NK-92 (cell line): ENCODE data around the gene OCSTAMP.

Source experiments
- DNase-seq: peaks from one replicate; lab custom pipeline; 2025; ENCODE audit not compliant: unreplicated experiment; lab: John Stamatoyannopoulos, UW

The OCSTAMP gene

GRCh38 chr20:46573788-46574584 lies 23.5 kb upstream of the OCSTAMP start:
- DNase-seq, result no peak

GRCh38 chr20:46573234-46573633 lies 22.8 kb upstream of the OCSTAMP start:
- no peak for DNase-seq

DNA sequence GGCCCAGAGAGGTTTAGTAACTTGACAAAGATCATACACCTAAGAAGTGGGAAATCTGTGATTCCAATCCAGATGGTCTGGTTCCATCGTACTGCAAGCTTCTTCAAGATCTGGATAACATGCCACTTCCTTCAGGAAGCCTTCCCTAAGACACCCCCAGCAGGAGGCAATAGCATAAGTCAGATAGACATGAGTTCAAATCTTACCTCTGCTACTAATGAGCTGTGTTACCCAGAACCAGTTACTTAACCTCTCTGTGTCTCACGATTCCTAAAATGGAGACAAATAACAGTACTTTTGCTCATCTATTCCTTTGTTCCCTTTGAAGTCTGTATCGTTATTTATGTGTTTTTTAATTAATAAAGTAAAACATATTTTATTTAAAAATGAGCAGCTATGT lies 22.3 kb upstream of the OCSTAMP start:
- DNase-seq, result no peak

- DNase-seq, result no peak
Observed at GRCh38 chr20:46572153-46572552, 21.7 kb upstream of the OCSTAMP start.

DNA sequence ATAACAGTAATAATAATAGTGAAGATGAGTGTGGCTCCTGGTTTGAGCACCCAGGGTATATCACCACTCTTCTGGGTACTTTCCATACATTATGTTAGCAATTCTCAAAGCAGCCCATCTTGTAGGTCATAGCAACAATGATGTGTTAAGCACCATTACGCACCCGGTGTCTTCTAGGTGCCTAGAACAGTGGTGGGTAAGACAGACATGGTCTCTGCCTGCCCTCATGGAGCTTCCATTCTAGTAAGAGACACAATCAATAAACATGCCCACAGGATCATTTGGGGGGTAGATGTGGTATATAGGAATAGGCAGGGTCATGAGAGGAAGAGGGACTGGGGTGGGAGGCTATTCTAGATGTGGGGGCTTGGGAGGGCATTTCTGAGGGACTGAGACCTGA lies 21.0 kb upstream of the OCSTAMP start:
- no peak for DNase-seq

DNA sequence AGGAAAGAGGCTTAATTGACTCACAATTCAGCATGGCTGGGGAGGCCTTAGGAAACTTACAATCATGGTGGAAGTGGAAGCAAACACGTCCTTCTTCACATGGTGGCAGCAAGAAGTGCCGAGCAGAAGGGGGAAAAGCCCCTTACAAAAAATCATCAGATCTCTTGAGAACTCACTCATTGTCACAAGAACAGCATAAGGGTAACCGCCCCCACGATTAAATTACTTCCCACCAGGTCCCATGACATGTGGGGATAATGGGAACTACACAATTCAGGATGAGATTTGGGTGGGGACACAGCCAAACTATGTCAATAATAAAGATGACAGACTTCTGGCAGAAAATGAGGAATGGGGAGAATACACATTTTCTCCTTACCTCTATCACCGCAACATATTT lies 20.5 kb upstream of the OCSTAMP start:
- no peak for DNase-seq

- DNase-seq, result no peak
Observed at GRCh38 chr20:46569961-46570360, 19.5 kb upstream of the OCSTAMP start.

GRCh38 chr20:46568570-46569129 lies 18.2 kb upstream of the OCSTAMP start:
- DNase-seq, result no peak

GRCh38 chr20:46566125-46566524 lies 15.7 kb upstream of the OCSTAMP start:
- no peak for DNase-seq

- DNase-seq, result no peak
Observed at GRCh38 chr20:46564241-46564957, 13.9 kb upstream of the OCSTAMP start.

DNA sequence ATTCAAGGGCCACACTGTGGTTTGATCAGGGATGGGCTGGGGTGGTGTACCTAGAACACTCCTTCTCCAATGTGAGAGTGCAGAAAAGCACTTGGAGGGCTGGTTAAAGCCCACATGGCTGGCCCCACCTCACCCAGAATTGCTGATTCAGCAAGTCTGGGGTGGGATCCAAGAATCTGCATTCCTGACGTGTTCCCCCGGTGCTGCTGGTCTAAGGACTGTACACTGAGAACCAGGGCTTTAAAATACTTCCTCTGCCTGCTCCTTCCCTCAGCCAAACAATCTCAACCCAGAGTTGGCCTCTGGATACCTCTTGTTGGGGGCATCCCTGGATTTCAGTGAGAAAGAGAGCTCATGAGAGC lies 13.4 kb upstream of the OCSTAMP start:
- DNase-seq, result no peak

GRCh38 chr20:46563170-46563859 lies 12.9 kb upstream of the OCSTAMP start:
- no peak for DNase-seq

DNA sequence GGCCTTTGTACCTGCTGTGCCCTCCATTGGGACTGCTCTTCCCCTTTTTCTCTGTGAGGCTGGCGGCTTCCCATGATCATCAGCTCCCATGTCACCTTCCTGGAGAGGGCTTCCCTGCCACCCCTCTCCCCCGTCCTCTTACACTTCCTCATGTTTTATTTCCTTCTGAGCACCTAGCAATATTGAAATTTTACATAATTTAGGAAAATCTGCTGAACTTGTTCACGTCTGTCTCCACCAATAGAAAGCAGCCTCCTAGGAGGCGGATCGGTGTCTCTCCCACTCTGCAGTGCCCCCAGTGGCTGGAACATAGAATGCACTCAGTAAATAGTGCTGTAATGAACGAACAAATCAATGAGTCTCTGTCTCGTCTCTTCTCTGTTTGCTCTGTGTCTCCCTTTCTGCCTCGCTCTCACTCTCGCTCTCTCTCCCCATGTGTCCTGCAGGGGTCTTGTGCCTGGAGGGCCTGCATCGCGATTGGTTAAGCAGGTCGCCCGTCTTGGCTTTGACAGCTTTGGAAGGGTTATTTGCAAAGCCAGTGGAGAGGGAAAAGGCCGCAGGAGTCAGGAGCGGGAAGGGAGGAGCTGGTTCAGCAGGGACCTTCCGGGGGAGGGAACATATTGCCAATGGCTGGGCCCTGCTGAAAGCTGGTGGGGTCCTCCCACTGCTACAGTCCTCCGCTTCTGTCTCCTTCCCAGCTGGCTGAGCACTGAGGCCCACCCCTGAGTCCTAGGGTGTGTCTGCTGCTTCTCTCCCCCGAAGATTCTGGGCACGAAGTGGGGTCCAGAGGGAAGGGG lies 12.1 kb upstream of the OCSTAMP start:
- no peak for DNase-seq

DNA sequence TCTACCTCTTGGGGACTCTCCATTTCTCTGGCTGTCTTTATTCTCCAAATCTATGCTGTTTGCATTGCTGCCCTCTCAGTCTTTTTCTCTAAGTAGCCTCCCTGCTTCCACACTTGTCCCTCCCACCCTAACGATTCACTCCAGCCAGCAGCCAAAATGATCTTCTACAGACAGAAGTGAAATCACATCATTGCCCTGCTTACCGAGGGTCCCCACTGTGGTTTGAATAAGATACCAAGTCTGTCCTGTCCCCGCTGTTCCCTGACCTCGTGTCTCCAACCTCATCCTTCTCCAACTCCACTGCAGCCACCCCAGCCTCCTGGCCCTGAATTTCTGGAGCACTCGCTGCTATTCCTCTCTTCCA lies 11.5 kb upstream of the OCSTAMP start:
- no peak for DNase-seq

DNA sequence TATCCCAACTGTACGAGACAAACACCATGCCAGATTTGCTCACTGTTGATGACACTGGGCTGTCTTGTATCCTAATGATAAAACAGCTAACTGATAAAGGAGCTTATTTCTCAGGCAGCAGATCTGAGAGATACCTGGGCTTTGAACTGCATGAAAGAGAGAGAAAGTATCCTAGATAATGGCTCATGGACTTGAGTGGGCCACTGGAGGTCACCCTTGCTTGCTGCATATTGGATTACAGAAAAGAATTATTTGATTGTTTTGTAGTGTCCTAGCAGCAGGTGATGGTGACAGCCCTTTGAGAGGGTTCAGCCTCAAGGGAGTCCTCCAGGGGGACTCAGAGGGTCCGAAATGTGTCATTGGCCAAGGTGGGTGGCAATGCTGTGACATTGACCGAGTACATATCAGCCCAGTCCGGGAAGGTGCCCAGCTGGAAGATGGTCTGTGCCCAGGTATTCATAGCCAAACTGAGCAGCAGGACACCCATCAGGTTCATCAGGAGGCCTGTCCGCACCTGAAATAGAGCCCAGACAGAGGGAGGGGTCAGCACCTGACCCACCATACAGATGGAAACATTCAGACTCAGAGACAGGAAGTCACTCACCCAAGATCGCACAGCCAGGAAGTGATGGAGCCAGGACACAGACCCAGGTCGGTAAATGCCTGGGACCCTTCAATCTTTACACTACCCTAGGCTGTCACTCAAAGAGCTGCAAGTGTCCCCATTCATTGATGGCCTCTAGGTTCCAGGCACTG lies 9.4 kb upstream of the OCSTAMP start:
- DNase-seq, result no peak

DNA sequence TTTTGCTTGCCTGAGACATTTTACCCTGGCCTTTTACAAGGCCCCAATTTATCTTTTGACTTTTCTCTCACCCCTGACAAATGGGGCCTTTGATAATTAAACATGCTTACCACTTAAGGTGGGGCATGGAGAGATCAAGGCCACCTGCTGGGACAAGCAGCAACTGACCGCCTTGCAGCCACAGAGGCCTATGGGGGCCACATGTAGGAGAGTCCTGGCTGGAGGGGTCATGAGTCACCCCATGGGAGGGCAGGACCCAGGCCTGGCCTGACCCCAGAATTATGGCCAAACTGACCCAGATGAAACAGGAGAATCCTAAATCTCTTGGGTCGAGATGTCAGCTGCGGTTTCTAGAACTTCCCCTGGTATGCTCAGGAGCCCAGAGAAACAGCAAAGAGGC lies 8.5 kb upstream of the OCSTAMP start:
- DNase-seq, result no peak

- DNase-seq, result no peak
Observed at GRCh38 chr20:46558511-46558959, 8.1 kb upstream of the OCSTAMP start.

DNA sequence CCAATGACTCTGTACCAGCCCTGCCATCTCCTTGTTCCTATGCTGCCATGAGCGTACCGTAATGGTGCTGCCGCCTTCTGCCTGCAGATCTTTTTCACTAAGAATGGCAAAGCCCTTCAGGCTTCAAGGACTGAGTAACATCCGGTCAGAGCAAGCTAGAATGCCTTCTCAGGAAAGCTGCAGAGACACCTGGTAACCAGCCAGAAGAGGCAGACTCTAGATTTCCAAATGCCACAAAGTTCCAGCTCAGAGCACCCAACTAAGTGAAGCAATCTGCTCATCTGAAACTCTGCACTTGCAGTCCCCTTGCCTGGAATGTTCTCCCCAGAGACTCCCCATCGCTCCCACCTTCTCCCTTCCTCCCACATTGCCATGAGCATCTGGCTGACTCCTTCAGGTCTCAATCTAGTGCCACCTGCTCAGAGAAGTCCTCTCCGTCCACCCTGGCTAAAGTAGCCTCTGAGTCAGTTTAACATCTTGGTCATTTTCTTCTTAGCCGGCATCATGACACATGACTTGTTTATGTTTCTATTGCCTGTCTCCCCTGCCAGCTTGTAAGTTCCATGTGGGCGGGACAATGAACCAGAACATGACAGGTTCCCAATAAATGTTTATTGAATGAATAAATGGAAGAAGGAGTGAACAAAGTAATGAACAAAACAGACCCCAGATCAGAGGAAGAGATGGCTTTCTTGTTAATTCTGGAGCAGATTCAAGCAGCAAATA lies 6.9 kb upstream of the OCSTAMP start:
- DNase-seq, result no peak

- no peak for DNase-seq
Observed at GRCh38 chr20:46555370-46555956, 5.0 kb upstream of the OCSTAMP start.
